Ovary (tissue), 9 donors: ENCODE measurements around the gene ADAMTS8. TPM values are rescaled to one million over a fixed set of nuclear protein-coding genes. Genes with fewer than 3 reads are reported as not detected.

ENCODE experiments used
- DNase-seq, 5 donors: peaks; one replicate each; pipeline ENCODE4 v3.0.0-alpha.2; 2019 to 2020
- H3K27ac ChIP-seq, 2 donors: fragments of 200-600 bp; one replicate each; pipeline versions ENCODE4 v1.5.1 to v1.8.0; 2019 to 2022
- H3K27me3 ChIP-seq: fragments of 200-600 bp; one replicate; pipeline ENCODE4 v1.8.0; 2022
- H3K36me3 ChIP-seq: fragments of 200-600 bp; sonication (generic); one replicate; pipeline ENCODE4 v1.5.1; 2019
- H3K4me1 ChIP-seq: one replicate; pipeline ENCODE4 v1.8.1; 2013; ENCODE audit warnings: mild to moderate bottlenecking, moderate library complexity; ENCODE audit not compliant: insufficient read depth
- H3K4me3 ChIP-seq: fragments of 200-600 bp; sonication (generic); one replicate; pipeline ENCODE4 v1.5.1; 2017
- H3K9me3 ChIP-seq, 2 donors: fragments of 200-600 bp in 1 of 2; sonication (generic) in 1 of 2; one replicate each; pipeline versions ENCODE4 v1.5.1 to v1.8.1; 2013 to 2019; ENCODE audit warnings: mild to moderate bottlenecking in 1 of 2, moderate library complexity in 1 of 2
- CTCF ChIP-seq, 3 donors: fragments of 450-650 bp in 2 of 3; fragments of 200-600 bp in 1 of 3; IDR thresholded peaks; one replicate each; pipeline versions ENCODE4 v1.5.1 to v1.8.0; 2016 to 2022; ENCODE audit warnings: antibody characterized with exemption in 3 of 3, mild to moderate bottlenecking in 1 of 3
- EP300 ChIP-seq: sonication (generic); formaldehyde crosslinking; IDR thresholded peaks from one replicate; pipeline ENCODE4 v1.6.1; 2017; ENCODE audit warnings: antibody characterized with exemption
- POLR2A ChIP-seq: fragments of 450-650 bp; IDR thresholded peaks from one replicate; pipeline ENCODE4 v1.6.1; 2017; ENCODE audit warnings: antibody characterized with exemption, mild to moderate bottlenecking, moderate library complexity
- WGBS, 3 donors: extraction: QIAGEN DNeasy Blood & Tissue Kit in 1 of 3; methylation state at CpG; one replicate each; pipeline versions ENCODE4 v1.1.5 to v1.1.7; 2013 to 2017; 5-methylcytosine and 5-hydroxymethylcytosine counted together
- intact Hi-C, 4 donors: fragments of 100-400 bp; cut with DNase I; formaldehyde crosslinking; loops; one replicate each; pipeline versions ENCODE4 v1.11.0 to v1.15.1; 2022 to 2023
- polyA plus RNA-seq, 2 donors: library from polyadenylated mRNA; stranded (reverse); fragments of 200-250 nt in 1 of 2; fragments of 350-450 nt in 1 of 2; fragmentation: Illumina TruSeq in 1 of 2; extraction: RNeasy Lipid Tissue Mini Kit (QIAGEN cat#74804) in 1 of 2; gene quantifications; one replicate each; pipeline ENCODE4 v1.2.3, GENCODE V29; 2013 to 2014
- total RNA-seq, 7 donors: library from RNA; depleted of rRNA in 2 of 7; stranded (reverse); fragments of >200 nt in 2 of 7; fragmentation: NEBNext Ultra II Directional in 3 of 7; extraction: Animal tissue kit (Norgen Biotek cat#: 25700) in 3 of 7; gene quantifications; one replicate each; pipeline versions ENCODE4 v1.1.0 to v1.2.4, GENCODE V29; 2016 to 2023
- donor health status: DM: no; HTN: no; CAD: no; lungs with moderate emphysema.
- donor health status: DM: no; HTN: no; CAD: no.
- donor health status: Bipolar disorder and iron deficiency.
- donor health status: DM: yes; HTN: yes; CAD: no.
- donor health status: DM: no; HTN: no; CAD: no.
- donor health status: DM: yes; HTN: yes; CAD: no.

Gene ADAMTS8
- total and polyA plus RNA-seq, 9 donors: 0.24 to 2.1 (median 1.1) TPM

- WGBS, 3 donors: 89 to 95% (median 94%) methylated on average over 5 of the region's 5 CpGs
Observed at GRCh38 chr11:130380778-130381177, 47.6 kb downstream of the ADAMTS8 start.

GRCh38 chr11:130379276-130379675, 49.1 kb downstream of the ADAMTS8 start:
- no peak for TF ChIP-seq POLR2A
- TF ChIP-seq CTCF (IDR thresholded peaks at IDR 0.05): no peak
- TF ChIP-seq EP300: no peak
- Histone ChIP-seq H3K4me1 (no peaks in the 10 kb centered on the region), H3K4me3 (no peak overlapping the region), H3K27ac (no peak overlapping the region), H3K27me3 (no peaks in the 10 kb centered on the region), H3K9me3 (no peaks in the 10 kb centered on the region), H3K36me3 (no peaks in the 10 kb centered on the region)
- intact Hi-C loops: no loop called here
- DNase-seq: no peak
- WGBS, 3 donors: 94 to 98% (median 97%) methylated on average over 5 of the region's 5 CpGs

More at GRCh38 chr11:130380778-130381177, 47.6 kb downstream of the ADAMTS8 start:
- TF ChIP-seq POLR2A (no peak), CTCF (IDR thresholded peaks at IDR 0.05) (no peak), EP300 (no peak)
- Histone ChIP-seq H3K4me3 (no peak overlapping the region), H3K4me1 (no peaks in the 10 kb centered on the region), H3K9me3 (no peaks in the 10 kb centered on the region), H3K27me3 (no peaks in the 10 kb centered on the region), H3K27ac (no peak overlapping the region), H3K36me3 (no peaks in the 10 kb centered on the region)
- no peak for DNase-seq
- intact Hi-C loops: no loop called here

GRCh38 chr11:130370845-130371590, 57.4 kb downstream of the ADAMTS8 start:
- Histone ChIP-seq H3K27ac (no peak overlapping the region), H3K36me3 (no peaks in the 10 kb centered on the region), H3K4me3 (no peak overlapping the region), H3K9me3 (no peaks in the 10 kb centered on the region), H3K4me1 (no peaks in the 10 kb centered on the region), H3K27me3 (no peaks in the 10 kb centered on the region)
- no peak for DNase-seq
- 53 to 60% (median 56%) methylated on average over 10 of the region's 10 CpGs for WGBS, 3 donors
- intact Hi-C loops: no loop called here
- TF ChIP-seq EP300 (no peak), CTCF (IDR thresholded peaks at IDR 0.05) (no peak), POLR2A (no peak)

GRCh38 chr11:130369713-130370112, 58.7 kb downstream of the ADAMTS8 start:
- Histone ChIP-seq H3K4me1 (no peaks in the 10 kb centered on the region), H3K36me3 (no peaks in the 10 kb centered on the region), H3K27me3 (no peaks in the 10 kb centered on the region), H3K9me3 (no peaks in the 10 kb centered on the region), H3K4me3 (no peak overlapping the region), H3K27ac (no peak overlapping the region)
- intact Hi-C loops: no loop called here
- TF ChIP-seq EP300 (no peak), CTCF (IDR thresholded peaks at IDR 0.05) (no peak), POLR2A (no peak)
- DNase-seq: no peak
- 80 to 90% (median 88%) methylated on average over 4 of the region's 4 CpGs for WGBS, 3 donors
